Bronchial epithelial cell (primary cell): ENCODE measurements around the gene SIGLEC9. TPM values are rescaled to one million over a fixed set of nuclear protein-coding genes. Genes with fewer than 3 reads are reported as not detected.

ENCODE experiments used
- DNase-seq: peaks from one replicate; pipeline ENCODE4 v3.0.0-alpha.2; 2010; ENCODE audit warnings: low read depth
- FAIRE-seq: peaks from 2 replicates; lab custom pipeline; 2011; peaks lifted over from hg19 to GRCh38; lab: Jason Lieb, UNC
- H3K27me3 ChIP-seq: 2 replicates; pipeline ENCODE4 v1.5.1; 2011; ENCODE audit warnings: low read length; ENCODE audit not compliant: control insufficient read depth, insufficient read depth
- H3K36me3 ChIP-seq: 2 replicates; pipeline ENCODE4 v1.5.1; 2011; ENCODE audit warnings: low read length; ENCODE audit not compliant: control insufficient read depth, insufficient read depth
- H3K4me3 ChIP-seq: 2 replicates; pipeline ENCODE4 v1.5.1; 2011; ENCODE audit warnings: mild to moderate bottlenecking, low read depth, low read length, control low read depth
- CTCF ChIP-seq: IDR thresholded peaks from 2 replicates; pipeline ENCODE4 v1.5.1; 2011; ENCODE audit warnings: mild to moderate bottlenecking, moderate library complexity, low read length, control low read depth, inconsistent platforms; ENCODE audit not compliant: insufficient read depth, severe bottlenecking
- total RNA-seq: library from RNA; depleted of rRNA; stranded (reverse); fragments of >200 nt; gene quantifications from 2 replicates; pipeline ENCODE4 v1.2.1, GENCODE V29; 2014

Gene SIGLEC9
- total RNA-seq, 1 donor from 2014 or later: not detected

GRCh38 chr19:51131780-51132680, 7.3 kb downstream of the SIGLEC9 start:
- Histone ChIP-seq H3K27me3 (no peaks in the 10 kb centered on the region), H3K4me3 (no peak overlapping the region), H3K36me3 (no peaks in the 10 kb centered on the region)
- peak; percentile 13 for FAIRE-seq
- no peak for DNase-seq
- TF ChIP-seq CTCF: no peak

GRCh38 chr19:51135004-51135403, 10.3 kb downstream of the SIGLEC9 start:
- H3K36me3 ChIP-seq: no peaks in the 10 kb centered on the region
- no peak overlapping the region for H3K4me3 ChIP-seq
- FAIRE-seq: no peak
- no peak for DNase-seq
- TF ChIP-seq CTCF: no peak
- no peaks in the 10 kb centered on the region for H3K27me3 ChIP-seq

GRCh38 chr19:51135986-51136762, 11.5 kb downstream of the SIGLEC9 start:
- H3K27me3 ChIP-seq: no peaks in the 10 kb centered on the region
- DNase-seq: no peak

GRCh38 chr19:51136851-51137551, 12.3 kb downstream of the SIGLEC9 start:
- H3K27me3 ChIP-seq: no peaks in the 10 kb centered on the region
- no peaks in the 10 kb centered on the region for H3K36me3 ChIP-seq
- no peak for DNase-seq
- TF ChIP-seq CTCF: no peak
- H3K4me3 ChIP-seq: no peak overlapping the region
- no peak for FAIRE-seq

More at GRCh38 chr19:51135986-51136762, 11.5 kb downstream of the SIGLEC9 start:
- Histone ChIP-seq H3K36me3 (no peaks in the 10 kb centered on the region), H3K4me3 (no peak overlapping the region)
- no peak for TF ChIP-seq CTCF
- FAIRE-seq: no peak

- no peaks in the 10 kb centered on the region for H3K27me3 ChIP-seq
Measured at GRCh38 chr19:51137792-51138425, 13.2 kb downstream of the SIGLEC9 start.

More at GRCh38 chr19:51137792-51138425, 13.2 kb downstream of the SIGLEC9 start:
- DNase-seq (no peak), FAIRE-seq (no peak)
- H3K36me3 ChIP-seq: no peaks in the 10 kb centered on the region
- TF ChIP-seq CTCF: no peak
- no peak overlapping the region for H3K4me3 ChIP-seq
